ENCODE data around the gene ACOXL.

DNA sequence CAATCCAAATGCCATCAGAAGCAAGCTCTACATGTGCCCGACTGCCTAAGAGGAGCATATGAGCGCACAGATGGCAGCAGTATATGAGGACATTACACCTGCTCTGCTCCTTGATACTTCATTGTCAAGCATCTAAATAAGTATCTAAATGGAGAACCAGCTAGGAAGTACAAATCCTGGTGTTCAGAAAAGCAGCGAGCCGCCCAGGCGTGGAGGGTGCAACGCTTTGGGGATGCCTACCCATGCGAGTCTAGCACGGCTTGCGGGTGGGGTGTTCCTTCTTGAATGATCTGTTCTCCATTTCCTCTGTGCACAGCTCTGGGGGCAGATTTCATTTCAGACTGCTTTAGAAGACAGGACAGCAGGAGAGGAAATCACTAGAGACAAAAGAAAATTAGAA, 325.3 kb downstream of the ACOXL start:
- TF ChIP-seq, protein P1, sequence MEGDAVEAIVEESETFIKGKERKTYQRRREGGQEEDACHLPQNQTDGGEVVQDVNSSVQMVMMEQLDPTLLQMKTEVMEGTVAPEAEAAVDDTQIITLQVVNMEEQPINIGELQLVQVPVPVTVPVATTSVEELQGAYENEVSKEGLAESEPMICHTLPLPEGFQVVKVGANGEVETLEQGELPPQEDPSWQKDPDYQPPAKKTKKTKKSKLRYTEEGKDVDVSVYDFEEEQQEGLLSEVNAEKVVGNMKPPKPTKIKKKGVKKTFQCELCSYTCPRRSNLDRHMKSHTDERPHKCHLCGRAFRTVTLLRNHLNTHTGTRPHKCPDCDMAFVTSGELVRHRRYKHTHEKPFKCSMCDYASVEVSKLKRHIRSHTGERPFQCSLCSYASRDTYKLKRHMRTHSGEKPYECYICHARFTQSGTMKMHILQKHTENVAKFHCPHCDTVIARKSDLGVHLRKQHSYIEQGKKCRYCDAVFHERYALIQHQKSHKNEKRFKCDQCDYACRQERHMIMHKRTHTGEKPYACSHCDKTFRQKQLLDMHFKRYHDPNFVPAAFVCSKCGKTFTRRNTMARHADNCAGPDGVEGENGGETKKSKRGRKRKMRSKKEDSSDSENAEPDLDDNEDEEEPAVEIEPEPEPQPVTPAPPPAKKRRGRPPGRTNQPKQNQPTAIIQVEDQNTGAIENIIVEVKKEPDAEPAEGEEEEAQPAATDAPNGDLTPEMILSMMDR (IDR thresholded peaks at IDR 0.05) = no peak
- no peak for TF ChIP-seq POLR2A (IDR thresholded peaks at IDR 0.05)

Data from body of pancreas (tissue), 4 donors.